AG04450 (cell line): Measurements from ENCODE around the gene ACKR2. TPM values are rescaled to one million over a fixed set of nuclear protein-coding genes. Genes with fewer than 3 reads are reported as not detected.

Experiments used
- CTCF ChIA-PET: fragments of 300-600, 350-600 bp; formaldehyde crosslinking; extraction: SDS; loops from one replicate; lab custom pipeline; 2022; ENCODE audit warnings: antibody characterized with exemption, inconsistent platforms; lab: Charles Lee
- POLR2A ChIA-PET: fragments of 350-600 bp; formaldehyde crosslinking; extraction: SDS; loops from one replicate; lab custom pipeline; 2021; ENCODE audit warnings: antibody characterized with exemption, inconsistent platforms; lab: Yijun Ruan, JAX
- DNase-seq: peaks from one replicate; pipeline ENCODE4 v3.0.0-alpha.2; 2011; ENCODE audit warnings: low read depth, low spot score
- H3K27ac ChIP-seq: one replicate; pipeline ENCODE4 v1.5.1; 2012; ENCODE audit warnings: low read depth, low read length, control low read depth
- H3K27me3 ChIP-seq: one replicate; pipeline ENCODE4 v1.6.0; 2012; ENCODE audit warnings: low read length; ENCODE audit not compliant: control insufficient read depth, insufficient read depth
- H3K4me3 ChIP-seq: 2 replicates; pipeline ENCODE4 v1.5.1; 2011; ENCODE audit warnings: mild to moderate bottlenecking, low read depth, low read length, control low read depth
- H3K9me3 ChIP-seq: 2 replicates; pipeline ENCODE4 v1.5.1; 2012; ENCODE audit warnings: low read length; ENCODE audit not compliant: control insufficient read depth, insufficient read depth
- polyA plus RNA-seq: library from polyadenylated mRNA; depleted of rRNA; stranded (reverse); fragments of >200 nt; gene quantifications from 2 replicates; pipeline ENCODE4 v1.2.3, GENCODE V29; 2011
- TF ChIP-seq, protein P1 (sequence below): IDR thresholded peaks from 2 replicates; pipeline ENCODE4 v1.5.1; 2011; ENCODE audit warnings: low read depth, low read length, control low read depth, inconsistent platforms

The ACKR2 gene
- polyA plus RNA-seq, 1 experiment = 0.04 TPM

DNA sequence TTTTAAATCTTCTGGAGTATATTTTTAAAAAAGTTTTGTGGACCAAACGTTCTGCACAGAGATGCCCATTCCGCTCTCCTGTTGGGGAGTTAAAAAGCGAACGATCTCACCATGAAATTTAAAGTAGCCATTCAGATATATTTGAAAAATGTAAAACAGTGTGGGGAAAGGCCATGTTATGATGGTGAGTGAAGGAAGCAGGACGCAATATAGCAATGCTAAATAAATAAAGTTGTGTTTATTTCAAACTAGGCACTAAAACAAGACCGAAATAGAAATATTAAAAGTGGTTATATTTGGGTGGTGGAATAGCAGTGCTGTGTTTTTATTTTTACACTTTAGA, 35.9 kb upstream of the ACKR2 start:
- ChIA-PET POLR2A (no interaction called here), CTCF (no interaction called here)
- DNase-seq = no peak
- Histone ChIP-seq H3K9me3 (peaks cover 7% of the 10 kb centered on the region; the same call in 1 of the 2 replicates), H3K4me3 (peak overlapping the region; percentile 59), H3K27ac (no peak overlapping the region), H3K27me3 (no peaks in the 10 kb centered on the region)
- TF ChIP-seq, protein P1, sequence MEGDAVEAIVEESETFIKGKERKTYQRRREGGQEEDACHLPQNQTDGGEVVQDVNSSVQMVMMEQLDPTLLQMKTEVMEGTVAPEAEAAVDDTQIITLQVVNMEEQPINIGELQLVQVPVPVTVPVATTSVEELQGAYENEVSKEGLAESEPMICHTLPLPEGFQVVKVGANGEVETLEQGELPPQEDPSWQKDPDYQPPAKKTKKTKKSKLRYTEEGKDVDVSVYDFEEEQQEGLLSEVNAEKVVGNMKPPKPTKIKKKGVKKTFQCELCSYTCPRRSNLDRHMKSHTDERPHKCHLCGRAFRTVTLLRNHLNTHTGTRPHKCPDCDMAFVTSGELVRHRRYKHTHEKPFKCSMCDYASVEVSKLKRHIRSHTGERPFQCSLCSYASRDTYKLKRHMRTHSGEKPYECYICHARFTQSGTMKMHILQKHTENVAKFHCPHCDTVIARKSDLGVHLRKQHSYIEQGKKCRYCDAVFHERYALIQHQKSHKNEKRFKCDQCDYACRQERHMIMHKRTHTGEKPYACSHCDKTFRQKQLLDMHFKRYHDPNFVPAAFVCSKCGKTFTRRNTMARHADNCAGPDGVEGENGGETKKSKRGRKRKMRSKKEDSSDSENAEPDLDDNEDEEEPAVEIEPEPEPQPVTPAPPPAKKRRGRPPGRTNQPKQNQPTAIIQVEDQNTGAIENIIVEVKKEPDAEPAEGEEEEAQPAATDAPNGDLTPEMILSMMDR = no peak

DNA sequence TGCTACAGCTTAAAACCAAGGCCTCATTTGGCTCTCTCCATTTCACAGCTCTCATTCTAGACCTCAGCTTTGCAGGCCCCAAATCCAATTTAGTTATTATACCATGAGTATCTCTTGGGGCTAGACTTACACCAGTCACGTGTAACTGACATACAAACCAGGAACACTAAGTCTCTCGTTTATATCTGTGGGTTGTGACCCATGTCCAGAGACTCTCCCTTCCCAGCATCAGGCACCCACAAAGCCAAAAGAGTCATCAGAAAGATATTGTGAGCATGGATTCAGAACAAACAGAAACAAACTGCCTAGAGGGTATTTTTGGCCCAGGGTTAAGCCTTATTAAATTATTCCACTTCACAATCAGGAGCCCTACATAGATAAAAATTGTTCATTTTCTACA, 30.6 kb upstream of the ACKR2 start:
- POLR2A ChIA-PET = interaction anchor here (0.7 to 1.4 kb wide), 4 partner anchors 16 to 127 kb away, joined by 3 to 4 read pairs (median 3); no protein-coding TSS in a partner anchor
- peak; percentile 21 for DNase-seq
- H3K4me3 ChIP-seq = no peak overlapping the region
- no peak overlapping the region for H3K27ac ChIP-seq
- no peaks in the 10 kb centered on the region for H3K27me3 ChIP-seq
- H3K9me3 ChIP-seq = no peaks in the 10 kb centered on the region
- TF ChIP-seq, protein P1 = no peak
- CTCF ChIA-PET = interaction anchor here (0.7 to 3.2 kb wide), 12 partner anchors 10 to 293 kb away, joined by 3 to 37 read pairs (median 6); partner anchors contain the start of gene HIGD1A

DNA sequence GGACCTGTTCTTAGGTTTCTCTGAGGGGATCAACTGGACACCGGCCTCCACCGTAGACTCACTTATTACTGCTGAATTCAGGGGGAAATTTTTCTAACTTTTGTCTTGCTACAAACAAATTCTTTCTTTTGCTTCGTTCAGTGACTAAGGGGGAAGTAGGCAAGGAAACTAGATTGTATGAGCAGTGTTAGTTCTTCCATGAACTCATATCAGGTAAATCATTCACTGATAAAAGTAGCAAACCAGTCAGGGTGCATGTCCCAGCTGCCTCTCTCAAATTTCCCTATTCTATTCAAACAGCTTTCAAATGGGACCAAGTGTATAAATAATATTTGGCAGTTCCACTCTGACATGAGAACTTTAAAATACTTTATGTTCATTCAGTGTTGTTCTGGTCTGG, 28.8 kb upstream of the ACKR2 start:
- Histone ChIP-seq H3K4me3 (no peak overlapping the region), H3K27ac (no peak overlapping the region), H3K27me3 (no peaks in the 10 kb centered on the region), H3K9me3 (no peaks in the 10 kb centered on the region)
- no peak for DNase-seq
- ChIA-PET POLR2A (no interaction called here), CTCF (interaction anchor here (0.6 to 3.2 kb wide), 19 partner anchors 8 to 908 kb away, joined by 3 to 37 read pairs (median 4); partner anchors contain the start of gene HIGD1A)
- TF ChIP-seq, protein P1 = no peak

DNA sequence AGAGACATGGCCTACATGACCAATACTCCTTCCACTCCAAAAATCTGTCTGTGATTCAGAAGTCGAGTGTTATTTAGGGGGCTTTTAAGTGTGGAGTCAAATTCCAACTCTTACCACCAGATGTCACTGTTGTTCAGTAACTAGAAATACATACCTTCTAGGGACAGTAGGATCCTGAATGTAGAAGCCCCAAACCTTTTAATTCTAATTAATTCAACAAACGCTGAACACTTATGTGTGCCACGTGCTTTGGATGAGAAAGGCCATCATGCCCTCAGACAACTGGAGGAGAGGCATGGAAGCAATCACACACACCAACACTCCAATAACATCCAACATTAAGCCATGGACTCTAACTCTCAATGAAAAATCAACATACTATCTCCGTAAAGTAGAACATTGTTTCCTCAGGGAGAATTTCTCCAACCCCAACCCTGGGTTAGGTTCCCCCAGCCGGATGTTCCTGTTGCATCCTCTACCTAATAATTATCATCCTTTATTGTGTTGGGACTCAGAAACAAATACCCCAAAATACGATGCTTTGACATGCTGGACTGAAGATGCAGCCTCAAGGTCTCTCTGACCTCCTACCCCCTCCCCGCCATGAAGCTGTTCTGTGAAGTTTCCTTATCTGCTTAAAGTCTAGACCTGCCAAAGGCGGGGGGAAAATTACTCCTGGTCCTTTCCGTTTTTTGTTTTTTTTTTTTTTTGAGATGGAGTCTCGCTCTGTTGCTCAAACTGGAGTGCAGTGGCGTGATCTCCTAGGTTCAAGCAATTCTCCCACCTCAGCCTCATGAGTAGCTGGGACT, 28.1 kb upstream of the ACKR2 start:
- DNase-seq = no peak
- Histone ChIP-seq H3K27me3 (no peaks in the 10 kb centered on the region), H3K9me3 (no peaks in the 10 kb centered on the region), H3K27ac (no peak overlapping the region), H3K4me3 (no peak overlapping the region)
- TF ChIP-seq, protein P1 = peak; percentile 72
- CTCF ChIA-PET = interaction anchor here (0.7 to 3.2 kb wide), 16 partner anchors 12 to 1582 kb away, joined by 3 to 37 read pairs (median 4); partner anchors contain the start of gene HIGD1A
- POLR2A ChIA-PET = no interaction called here

DNA sequence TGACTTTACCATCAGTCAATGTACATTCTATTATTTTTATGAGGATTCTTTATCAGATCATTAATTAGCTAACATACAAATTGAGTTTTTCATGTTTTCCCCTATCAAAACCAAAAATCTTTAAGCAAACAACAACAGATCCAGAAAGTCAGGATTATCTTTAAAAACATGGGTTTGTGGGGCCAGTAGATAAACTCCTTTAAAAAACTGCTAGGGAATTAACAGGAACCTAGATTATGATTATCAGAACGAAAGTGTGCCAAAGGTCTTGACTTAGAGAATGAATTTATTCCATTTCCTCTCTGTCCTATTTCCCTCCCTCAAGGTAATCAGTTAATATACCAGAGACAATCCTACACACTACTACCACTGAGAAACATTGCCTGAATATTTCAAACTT, 23.0 kb upstream of the ACKR2 start:
- Histone ChIP-seq H3K27me3 (no peaks in the 10 kb centered on the region), H3K9me3 (no peaks in the 10 kb centered on the region), H3K4me3 (no peak overlapping the region), H3K27ac (no peak overlapping the region)
- no peak for DNase-seq
- POLR2A ChIA-PET = no interaction called here
- CTCF ChIA-PET = no interaction called here
- TF ChIP-seq, protein P1 = no peak
